IPS-NIHi11 (cell line): ENCODE measurements around the gene PCP2.

Source experiments
- DNase-seq: peaks from one replicate; pipeline ENCODE4 v3.0.0; 2012; ENCODE audit warnings: mixed read lengths, low spot score

Gene PCP2

GRCh38 chr19:7633698-7634097 lies at the start of gene PCP2:
TSS of gene PCP2 (minus strand) at chr19:7633719. CDS start at chr19:7633457, 262 bp downstream.
- DNase-seq: no peak

DNA sequence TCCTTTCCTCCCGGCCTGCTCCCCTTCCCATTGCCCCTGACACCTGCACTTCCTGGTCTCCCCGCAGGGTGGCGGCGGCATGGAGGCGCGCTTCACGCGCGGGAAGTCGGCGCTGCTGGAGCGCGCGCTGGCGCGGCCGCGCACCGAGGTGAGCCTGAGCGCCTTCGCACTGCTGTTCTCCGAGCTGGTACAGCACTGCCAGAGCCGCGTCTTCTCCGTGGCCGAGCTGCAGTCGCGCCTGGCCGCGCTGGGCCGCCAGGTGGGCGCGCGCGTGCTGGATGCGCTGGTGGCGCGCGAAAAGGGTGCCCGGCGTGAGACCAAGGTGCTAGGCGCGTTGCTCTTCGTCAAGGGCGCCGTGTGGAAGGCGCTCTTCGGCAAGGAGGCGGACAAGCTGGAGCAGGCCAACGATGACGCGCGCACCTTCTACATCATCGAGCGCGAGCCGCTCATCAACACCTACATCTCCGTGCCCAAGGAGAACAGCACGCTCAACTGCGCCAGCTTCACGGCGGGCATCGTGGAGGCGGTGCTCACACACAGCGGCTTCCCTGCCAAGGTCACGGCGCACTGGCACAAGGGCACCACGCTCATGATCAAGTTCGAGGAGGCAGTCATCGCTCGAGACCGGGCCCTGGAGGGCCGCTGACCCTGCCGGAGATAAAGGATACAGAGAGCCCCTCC lies 48.8 kb upstream of the PCP2 start:
- DNase-seq: peak; percentile 49

DNA sequence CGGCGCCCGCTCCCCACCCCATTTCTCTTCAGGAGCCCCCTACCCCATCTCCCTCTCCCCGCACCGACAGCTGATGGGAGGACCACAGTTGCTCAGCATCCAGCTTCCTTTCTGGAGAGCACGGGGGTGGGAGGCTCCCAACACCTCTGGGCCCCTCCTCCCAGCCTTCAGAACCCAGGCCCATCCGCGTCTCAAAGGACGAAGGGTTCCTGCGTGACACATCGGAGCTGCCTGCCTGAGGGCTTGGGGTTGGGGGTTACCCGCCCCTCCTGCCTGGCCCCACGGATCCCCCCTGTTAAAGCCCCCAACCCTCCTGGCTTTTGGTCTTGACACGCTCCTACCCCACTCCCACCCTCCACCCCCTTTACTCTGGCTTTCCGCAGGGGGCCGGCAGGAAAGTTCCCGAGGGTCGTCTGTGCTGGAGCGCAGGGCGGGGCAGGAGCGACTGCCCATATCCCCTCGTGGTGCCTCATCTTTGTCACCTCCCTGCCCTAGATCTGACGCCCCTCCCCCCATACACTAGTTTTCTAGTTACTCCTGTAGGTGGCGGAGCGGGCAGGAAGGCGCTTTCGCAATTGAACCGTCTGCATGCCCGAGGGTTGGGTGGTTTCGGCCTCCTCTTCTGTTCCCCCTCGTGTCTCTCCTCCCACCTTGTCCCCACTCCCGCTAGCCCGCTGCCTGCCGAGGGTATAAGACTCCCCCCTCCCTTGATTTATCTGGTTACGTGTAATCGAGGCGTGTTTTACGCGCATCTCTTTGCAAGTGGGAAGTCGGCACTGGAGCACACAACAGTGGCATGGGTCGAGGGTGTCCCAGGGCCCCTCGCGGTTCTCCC lies 48.0 kb upstream of the PCP2 start:
- peak; percentile 89 for DNase-seq

DNA sequence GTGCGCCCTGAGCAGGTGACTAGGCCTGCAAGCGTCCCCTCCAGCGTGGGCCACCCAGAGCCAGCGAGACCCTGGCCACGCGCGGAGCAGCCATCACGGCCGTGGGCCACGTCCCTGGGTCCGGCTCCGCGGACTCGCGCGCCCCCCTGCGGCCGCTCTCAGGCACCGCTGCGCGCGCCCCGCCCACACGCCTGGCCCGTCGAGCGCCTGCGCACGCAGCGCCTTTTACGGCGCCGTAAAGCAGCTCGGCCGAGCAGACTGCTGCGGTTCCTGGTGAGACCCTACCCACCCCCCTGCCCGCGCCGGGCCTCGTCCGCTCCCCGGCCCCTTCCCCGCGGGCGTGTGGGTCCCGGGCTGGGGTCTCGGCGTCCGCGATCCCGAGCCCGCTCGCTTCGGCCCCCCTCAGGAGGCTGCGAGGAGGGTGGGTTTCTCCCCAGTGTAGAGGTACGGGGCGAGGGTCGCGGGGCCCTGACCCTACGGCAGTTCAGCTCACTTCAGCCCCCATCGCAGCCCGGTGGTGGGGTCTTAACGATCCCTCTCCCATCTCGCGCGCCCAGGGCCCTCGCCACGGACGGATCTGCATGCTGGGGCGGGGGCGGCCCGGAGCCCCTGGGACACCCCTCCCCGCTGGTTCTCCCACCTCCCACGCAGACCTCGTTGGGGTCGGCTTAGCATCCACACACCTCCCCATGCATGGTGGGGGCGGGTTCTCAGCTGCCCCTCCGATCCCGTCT lies 47.3 kb upstream of the PCP2 start, which contains the start of gene TRAPPC5:
Gene TRAPPC5 (plus strand): TSS at position 228 of the 734 bp plus-strand sequence. CDS start 1,421 bp downstream, outside the sequence.
- peak; percentile 96 for DNase-seq

GRCh38 chr19:7679771-7680605 lies 46.5 kb upstream of the PCP2 start:
- DNase-seq: no peak

- DNase-seq: no peak
Observed at GRCh38 chr19:7678971-7679751, 45.6 kb upstream of the PCP2 start.

GRCh38 chr19:7677669-7678311 lies 44.3 kb upstream of the PCP2 start:
- DNase-seq: no peak

DNA sequence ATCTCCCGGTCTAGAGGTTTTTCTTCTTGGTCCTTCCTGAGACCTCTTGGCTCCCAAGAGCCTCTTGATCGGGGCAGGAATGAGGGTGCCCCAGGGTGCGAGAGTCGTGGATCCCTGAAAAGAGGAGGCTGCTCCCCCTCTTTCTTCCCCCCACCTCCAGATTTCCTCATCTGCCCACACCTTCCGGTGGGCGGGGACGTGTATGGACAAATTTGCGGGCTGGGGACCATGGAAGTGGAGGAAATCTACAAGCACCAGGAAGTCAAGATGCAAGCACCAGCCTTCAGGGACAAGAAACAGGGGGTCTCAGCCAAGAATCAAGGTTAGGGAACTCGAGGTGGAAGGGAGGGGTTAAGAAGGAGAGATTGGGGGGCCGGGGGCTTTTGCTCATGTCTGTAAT lies 43.3 kb upstream of the PCP2 start, which contains the start of gene MCEMP1:
Gene MCEMP1 (plus strand): TSS at position 237 of the 400 bp plus-strand sequence. CDS start 31 bp downstream, at position 268.
- no peak for DNase-seq

- no peak for DNase-seq
Observed at GRCh38 chr19:7676376-7676775, 42.9 kb upstream of the PCP2 start.

DNA sequence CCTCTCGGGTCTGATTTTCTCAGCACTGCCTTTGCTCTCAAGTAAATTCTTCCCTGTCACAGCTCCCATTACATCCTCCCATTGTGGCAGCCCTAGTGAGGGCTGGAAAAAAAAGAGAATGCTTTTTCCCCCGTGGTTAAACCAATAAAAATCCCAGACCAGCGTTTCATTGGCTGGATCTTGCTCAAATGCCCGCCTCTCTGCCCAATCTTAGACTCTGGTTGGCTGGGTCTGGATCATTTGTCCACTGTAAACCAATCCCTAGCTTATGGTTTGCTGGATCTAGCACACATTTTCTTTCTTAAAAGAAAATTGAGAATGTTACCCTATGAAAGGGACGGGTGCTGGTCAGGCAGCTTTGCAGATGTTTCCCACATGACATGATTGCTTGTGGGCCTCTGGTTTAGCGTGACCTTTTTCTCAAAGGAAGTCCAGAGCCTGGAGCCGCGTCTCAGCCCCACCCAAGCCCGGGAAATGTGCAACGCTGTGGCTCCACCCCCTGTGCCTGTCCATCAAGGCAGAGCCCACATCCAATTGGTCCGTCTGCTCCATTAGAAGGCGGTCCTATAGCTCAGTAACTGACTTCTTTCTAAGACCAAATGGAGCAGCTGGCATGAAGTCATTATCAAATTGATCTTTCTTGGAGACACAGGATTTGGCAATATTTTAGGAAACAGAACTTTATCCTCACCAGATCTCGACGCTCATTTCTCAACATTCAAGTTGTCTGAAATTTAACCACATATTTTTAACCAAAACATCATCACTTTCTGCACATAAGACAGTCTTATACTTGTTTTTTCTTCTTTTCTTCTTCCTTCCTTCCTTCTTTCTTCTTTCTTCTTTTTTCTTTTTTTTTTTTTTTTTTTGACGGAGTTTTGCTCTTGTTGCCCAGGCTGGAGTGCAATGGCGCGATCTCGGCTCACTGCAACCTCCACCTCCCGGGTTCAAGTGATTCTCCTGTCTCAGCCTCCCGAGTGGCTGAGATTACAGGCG lies 40.8 kb upstream of the PCP2 start:
- DNase-seq: peak; percentile 81

GRCh38 chr19:7672522-7672921 lies 39.0 kb upstream of the PCP2 start:
- DNase-seq: no peak

- peak; percentile 48 for DNase-seq
Observed at GRCh38 chr19:7670790-7671189, 37.3 kb upstream of the PCP2 start.

DNA sequence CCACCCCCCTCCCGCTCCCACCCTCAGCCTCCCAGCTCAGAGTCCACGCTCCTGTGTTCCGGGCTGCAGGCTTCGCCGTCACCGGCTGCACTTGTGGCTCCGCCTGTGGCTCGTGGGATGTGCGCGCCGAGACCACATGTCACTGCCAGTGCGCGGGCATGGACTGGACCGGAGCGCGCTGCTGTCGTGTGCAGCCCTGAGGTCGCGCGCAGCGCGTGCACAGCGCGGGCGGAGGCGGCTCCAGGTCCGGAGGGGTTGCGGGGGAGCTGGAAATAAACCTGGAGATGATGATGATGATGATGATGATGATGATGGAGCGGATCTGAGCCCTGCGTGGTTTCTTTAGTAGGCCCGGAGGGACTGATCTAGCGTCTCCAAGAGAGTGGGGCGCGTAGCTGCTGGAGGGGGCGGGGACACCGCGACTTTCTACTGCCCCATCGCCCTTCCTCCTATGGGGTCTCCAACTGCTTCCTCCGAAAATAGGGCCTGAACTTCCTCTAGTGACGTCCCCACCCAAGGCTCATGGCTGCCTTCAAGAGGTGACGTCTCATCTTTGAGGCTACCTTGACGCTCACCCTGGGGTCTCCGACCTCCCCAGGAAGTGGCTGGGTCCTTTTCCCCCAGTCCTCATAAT lies 36.7 kb upstream of the PCP2 start:
- DNase-seq: peak; percentile 86

- no peak for DNase-seq
Observed at GRCh38 chr19:7669641-7670040, 36.1 kb upstream of the PCP2 start.

DNA sequence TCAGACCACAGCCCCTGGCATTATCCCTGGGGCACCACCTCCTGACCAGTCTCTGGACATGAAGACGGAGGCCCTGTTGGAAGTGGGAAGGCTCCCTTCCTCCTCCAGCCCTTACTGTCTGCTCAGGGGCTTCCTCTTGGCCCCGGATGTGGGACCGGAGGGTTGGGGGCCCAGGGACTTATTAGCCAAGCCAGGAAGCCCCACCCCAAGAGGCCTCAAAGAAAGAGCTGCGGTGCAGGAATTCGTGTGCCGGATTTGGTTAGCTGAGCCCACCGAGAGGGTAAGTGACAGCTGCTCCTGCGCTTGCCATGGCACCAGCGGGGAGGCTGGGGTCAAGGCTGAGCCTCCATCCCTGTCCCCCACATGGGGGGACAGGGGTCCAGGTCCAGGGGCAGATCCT lies 35.3 kb upstream of the PCP2 start, which contains the start of gene RETN:
Gene RETN (plus strand): TSS at position 208 of the 400 bp plus-strand sequence. CDS start 278 bp downstream, outside the sequence.
- DNase-seq: no peak

GRCh38 chr19:7665076-7665475 lies 31.6 kb upstream of the PCP2 start:
- no peak for DNase-seq

GRCh38 chr19:7663706-7664105 lies 30.2 kb upstream of the PCP2 start:
- no peak for DNase-seq

GRCh38 chr19:7662657-7663056 lies 29.1 kb upstream of the PCP2 start:
- DNase-seq: no peak
